Hematopoietic multipotent progenitor cell treated with erythropoietin and hydrocortisone succinate and interleukin-3 and kit ligand, for 15 days (in vitro differentiated cells): ENCODE data around the gene SNRPB2.

Experiments
- DNase-seq: peaks from one replicate; pipeline ENCODE4 v3.0.0-alpha.2; 2015; ENCODE audit warnings: low spot score

Gene SNRPB2

DNA sequence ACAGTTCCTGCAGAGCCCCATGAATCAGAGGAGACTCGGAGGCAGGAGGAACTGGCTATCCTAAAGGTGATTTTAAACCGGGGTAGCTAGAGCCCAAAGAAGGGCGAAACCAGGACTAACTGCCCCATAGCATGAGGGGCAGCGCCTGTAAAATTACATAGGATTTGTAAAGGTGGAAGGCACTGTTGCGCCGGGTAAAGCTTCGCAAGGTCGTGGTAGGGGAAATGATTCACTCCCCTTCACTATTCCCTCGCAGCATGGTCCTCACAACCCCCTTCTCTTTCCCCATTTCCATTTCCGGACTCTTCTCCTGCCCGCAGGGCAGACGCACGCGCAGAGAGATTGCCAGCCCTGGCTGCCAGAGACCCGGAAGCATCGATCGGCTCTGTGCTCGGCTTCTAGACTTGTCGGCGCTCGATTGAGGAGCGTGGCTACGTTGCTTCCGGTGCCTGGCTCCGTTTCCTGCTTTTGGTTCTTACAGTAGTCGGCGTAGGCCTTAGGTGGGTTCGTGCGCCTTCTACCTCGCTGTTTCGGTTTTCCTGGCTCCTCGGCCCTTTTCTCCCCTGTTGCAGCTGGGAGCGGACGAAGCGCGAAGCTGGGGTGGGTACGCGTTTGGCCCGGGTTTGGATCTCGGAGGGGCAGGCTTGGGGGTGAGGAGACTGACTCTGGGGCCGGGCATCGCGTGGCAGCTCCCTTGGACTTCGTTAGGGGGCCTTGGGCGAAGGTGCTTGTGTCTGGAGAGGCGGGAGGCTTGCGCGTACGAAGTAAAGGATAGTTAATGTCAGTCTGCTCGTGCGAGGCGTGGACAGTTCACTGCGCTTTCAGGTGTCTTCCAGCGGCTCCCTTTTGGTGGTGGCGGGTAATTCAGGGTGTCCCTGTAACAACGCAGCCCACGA is at the start of gene SNRPB2:
Gene SNRPB2 (plus strand): TSS at position 462 of the 896 bp plus-strand sequence. CDS start 1,677 bp downstream, outside the sequence.
- DNase-seq = peak; percentile 90

DNA sequence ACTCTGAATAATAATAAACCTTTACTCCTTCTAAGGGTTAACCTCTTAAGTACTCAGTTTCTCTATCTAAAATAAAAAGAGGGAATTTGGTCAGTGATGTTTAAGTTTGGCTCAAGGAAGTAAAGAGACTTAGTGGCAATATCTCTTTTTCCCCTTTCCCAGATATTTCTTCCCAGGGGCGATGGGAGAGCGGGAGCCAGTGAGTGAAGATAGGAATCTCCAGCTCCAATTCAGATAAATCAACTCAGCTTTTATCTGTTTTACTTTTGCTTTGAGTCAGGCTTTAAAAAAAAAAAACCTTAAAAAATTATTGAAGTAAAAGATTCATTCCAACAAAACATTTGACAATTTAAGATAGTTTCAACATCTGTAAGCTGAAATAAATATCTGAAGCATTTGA is 45.4 kb upstream of the SNRPB2 start:
- no peak for DNase-seq

DNA sequence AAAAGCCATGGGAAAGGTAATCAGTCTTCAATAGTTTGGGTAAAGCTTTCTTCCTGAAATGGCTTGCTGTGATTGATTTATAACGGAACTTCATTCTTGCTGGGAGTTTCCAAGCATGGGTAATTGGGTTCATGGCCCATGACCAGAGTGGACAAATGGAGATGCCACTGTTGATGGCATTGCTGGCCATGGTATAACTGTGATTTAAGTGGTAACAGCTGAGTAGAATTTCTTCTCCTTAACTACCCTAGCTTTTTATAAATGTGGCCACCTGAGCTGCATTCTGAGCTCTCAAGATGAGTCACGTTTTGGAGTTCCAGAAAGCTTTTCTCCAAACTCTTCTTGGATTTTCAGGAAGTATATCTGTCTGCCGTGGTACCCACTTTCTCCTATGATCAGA is 39.9 kb upstream of the SNRPB2 start:
- DNase-seq = no peak

DNA sequence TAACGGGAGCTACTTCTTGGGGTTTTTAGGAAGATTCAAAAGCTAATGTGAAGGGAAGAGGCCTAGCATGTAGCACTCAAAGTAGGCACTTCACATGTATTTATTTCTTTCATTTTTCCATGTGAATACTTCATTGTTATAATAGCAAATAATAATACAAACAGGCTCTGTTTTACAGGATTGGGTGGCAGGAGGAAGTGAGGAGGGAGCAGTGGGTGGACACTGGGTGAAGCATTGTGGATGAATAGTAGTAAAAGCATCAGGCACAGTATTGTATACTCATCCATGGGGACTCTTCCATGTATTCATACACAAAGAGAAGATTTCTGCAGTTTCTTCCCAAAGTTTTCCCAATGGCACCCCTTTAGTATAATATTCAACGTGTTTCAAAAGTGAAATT is 38.4 kb upstream of the SNRPB2 start:
- DNase-seq = no peak

DNA sequence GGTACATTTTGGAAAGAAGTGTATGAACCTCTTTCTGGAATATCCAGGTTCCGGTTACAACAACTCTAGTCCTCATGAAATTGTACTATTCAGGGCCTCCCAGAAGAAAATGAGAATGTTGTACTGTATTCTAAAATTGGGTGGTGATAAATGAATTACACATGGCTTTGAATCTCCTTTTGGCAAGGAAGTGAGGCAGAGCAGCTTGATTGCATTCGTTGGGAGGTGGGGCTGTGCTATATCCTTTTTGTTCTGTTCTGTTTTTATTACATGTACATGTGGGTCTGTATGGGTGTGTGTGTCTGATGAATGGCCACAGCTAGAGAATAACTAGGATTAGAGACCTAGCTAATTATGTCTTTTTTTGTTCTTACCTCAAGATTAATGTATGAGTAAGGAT is 37.8 kb upstream of the SNRPB2 start:
- DNase-seq = no peak

DNA sequence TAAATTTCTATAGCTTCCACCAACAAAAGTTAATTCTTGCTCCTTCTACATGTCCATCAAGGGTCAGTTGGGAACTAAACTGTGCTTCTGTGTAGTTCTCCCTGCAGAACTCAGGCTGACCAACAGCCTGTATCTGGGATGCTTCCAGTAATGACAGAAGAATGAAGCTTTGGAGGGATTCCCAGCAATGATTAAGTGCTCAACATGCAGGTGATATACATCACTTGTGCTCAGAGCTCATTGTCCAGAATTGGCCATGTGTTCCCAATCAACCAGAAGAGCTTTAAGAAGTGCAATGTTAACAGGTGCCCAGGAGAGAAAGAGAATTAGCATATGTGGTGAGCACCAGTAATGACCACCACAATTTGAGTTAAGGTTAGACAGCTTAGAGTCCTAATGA is 37.4 kb upstream of the SNRPB2 start:
- no peak for DNase-seq

DNA sequence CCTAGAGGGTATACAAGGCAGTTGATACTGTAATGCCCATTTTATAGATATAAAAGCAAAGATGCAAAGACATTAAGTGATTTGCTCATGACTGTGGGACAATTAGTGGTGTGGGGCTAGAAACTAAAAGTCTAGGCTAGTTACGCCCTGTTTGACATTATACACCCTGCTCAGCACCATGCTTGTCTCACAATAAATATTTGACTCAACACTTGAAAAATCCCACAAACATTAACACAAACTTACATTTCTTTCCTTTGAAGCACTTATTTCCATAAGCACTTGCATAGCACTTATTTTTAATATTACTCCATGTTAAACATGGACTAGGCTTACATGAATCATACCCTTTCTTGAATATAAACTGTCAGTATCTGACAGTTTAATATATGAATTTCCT is 36.5 kb upstream of the SNRPB2 start:
- DNase-seq = no peak

DNA sequence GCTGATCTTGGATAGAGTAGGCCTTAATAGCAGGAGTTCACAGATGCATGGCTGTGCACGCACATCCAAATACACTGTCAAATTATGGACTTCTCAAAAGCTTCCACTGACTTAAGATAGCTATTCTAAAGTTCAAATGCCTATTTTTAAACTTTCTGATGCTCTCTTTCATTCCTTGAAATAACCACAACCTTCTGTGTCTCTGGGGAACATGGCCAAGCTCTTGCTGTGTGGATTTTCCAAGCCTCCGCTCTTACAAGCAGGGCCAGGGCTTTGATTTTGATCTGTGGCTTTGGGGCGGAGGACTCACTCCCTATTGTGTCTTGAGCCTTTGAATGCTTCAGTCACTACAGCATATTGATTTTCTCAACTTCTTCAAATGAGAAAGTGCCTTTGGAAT is 35.7 kb upstream of the SNRPB2 start:
- DNase-seq = no peak

DNA sequence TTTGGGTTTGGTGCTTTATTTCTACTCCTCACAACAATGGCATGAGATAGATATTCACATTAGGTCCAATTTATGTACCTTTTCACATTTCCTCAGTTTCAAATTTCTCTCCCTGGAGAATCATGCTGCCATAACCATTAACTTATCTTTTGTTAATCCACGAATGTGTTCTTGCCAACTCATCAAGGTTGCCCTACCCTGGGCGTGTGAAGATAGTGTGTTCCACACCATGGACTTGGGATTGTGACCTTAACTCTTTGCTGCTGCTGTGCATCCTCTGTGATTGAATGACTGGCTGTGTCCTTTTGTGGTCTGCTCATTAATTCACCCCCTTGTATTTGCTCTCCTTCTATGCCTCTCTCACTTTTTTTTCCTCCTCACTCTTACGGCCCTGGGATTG is 34.2 kb upstream of the SNRPB2 start:
- no peak for DNase-seq

DNA sequence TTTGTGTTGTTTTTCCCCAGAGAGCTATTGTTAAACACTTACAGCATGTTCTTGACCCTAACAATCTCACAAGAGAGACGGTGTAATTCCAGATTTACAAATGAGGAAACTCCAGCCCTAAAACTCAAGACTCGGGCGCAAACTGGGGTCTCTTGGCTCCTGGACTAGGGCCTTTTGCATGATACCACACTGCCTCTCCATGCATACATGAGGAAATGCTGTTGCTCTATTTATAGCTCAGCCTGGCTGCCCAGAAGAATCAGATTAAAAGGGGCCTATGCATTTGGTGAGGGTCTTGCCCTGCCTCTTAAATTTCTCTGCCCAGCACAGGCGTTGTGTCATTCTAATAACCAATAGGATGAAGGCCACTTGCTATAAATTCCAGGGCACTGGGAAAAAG is 30.5 kb upstream of the SNRPB2 start:
- DNase-seq = no peak

DNA sequence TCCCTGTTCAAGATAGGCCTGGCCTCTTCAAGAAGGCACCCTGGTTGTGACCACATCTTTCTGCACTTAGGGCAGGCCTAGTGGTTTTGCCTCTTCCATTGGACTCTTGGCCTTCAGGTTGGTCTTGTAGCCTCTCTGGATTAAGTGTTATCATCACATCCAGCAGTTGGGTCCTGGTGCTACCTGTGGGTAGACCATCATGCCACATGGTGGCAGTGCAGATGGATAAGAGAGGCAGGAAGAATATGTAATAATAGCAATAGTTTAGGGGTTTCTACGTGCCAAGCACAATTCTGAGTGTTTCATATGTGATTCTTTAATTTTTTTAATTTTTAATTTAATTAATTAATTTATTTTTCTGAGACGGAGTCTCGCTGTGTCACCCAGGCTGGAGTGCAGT is 28.5 kb upstream of the SNRPB2 start:
- no peak for DNase-seq

DNA sequence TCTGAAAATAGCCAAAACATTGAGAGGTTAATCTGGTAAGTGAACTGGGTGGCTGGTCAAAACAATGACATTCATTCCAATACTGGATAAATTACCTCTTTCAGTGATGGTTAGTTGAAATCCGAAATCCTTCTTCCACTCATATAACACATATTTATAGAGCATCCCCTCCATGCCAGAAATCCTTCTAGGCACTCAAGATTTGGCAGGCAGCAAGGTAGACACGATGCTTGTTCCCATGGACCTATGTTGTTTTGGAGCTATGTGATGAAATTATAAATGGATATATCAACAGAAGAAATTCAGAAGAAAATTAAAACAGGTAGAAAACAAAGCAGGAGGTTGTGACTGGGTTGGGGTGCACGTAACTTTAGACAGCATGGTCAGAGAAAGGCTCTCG is 26.3 kb upstream of the SNRPB2 start:
- no peak for DNase-seq

DNA sequence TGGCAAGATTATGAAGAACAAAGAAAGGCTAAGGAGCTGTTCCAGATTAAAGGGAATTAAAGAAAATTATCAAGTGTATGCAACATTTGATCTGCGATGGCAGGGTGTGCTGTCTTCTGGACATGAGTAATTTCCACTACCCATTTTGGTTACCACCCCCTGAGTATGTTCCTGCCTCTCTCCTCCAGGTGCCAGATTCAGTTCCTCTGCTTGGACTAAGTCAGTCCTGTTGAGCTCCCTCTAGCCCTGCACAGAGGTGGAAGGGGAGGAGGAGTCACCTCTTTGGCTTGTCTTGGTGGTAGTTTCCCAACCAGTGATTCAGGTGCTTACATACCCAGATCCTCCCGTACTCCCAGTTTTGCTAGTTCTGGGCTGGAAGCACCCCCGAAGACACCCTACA is 22.2 kb upstream of the SNRPB2 start:
- no peak for DNase-seq

DNA sequence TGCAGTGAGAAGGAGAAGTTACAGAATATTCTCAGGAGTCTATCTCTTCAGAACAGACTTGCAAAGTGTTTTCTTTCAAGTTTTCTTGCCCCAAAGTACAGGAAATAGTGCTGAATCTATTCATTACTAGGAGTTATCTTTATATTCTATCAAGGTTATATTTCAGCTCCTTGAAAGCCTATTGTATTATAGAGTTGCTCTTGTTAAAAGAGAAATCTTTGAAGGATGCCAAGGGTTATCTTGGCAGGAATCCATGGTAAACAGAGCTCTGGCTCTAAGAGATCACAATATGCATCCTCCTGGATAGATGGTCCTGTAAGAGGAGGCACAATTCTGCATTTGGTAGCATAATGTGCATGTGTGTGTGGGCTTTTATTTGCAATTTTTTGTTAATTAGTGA is 21.2 kb upstream of the SNRPB2 start:
- DNase-seq = no peak

DNA sequence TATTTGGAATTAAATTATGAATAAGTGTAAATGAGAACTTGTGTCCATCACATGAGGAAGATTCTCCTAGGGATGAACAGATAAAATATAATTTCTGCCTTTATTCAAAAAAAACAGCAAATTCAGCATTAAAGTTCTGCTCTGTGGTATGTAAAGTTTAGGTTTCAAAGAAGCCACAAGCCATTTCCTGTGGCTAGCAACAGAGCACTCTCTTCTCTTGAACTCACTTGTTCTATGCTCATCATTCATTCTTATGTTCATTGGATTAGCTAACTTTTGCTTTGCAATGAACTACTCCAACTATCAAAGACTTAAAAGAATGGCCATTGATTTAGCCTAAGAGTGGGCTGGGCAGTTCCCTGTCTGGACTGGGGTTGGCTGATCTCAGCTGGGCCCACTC is 20.8 kb upstream of the SNRPB2 start:
- no peak for DNase-seq

DNA sequence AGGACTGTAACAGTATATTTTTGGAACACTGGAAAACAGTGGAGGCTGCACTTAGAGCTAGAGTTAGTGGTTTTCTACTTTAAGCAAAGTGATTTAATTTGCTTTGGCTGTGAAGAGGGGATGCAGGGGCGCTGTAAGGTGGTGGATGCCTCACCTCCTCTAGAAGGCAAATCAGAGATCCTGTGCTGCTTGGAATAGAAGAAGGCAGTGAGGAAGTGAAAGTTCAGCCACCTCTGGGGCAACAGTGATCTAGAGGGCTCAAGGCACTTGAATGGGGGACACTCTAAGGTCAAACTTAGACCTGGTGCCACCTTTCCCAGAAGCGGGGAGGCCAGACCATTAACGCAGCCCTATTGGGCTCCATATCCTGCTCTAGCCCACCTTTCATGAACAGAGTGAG is 19.0 kb upstream of the SNRPB2 start:
- no peak for DNase-seq

DNA sequence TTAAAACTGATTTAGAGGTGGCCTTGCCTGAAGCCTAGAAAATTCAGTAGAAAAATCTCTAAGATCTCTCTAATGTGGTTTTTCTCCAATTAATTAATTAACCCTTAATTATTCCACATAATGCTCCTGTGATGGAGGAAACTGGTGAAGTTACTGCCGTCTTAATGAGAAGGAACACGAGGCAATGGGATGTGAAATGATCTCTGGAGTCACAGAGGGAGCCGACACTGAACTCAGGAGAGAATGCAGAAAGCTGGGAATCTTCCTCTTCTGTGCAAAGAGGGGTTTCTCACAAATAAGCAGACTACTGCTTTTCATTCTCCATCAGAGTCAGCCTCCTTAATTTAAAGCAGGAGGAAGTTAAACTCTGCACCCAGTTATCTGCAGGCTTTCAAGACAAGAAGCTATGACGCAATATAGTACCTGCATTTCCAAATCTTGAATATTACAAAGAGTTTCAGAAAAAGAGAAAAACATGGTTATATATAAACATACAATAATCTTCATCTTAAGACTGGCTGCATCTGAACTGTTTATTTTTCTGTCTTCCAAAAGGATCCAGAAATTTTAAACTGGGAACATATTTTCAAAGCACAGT is 18.1 kb upstream of the SNRPB2 start:
- no peak for DNase-seq

DNA sequence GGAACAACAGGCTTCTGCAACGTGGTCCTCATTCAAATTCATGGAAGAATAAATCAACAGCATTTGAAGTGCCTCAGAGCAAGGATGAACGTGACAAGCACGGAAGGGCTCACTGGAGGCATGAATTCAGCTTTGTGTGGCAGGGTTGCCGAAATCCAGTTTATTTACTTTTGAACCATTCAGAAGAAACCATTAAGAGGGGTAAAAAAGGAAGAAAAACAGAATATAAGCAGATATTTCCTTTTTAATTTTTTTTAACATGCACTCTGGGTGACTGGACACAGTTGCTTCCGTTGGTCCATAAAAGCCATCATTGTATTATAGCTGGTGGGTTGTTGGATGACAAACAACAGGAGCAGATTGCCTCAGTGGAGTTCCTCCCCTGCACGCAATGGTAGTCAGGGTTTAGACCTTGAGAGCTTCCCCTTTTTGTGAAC is 17.3 kb upstream of the SNRPB2 start:
- DNase-seq = no peak

DNA sequence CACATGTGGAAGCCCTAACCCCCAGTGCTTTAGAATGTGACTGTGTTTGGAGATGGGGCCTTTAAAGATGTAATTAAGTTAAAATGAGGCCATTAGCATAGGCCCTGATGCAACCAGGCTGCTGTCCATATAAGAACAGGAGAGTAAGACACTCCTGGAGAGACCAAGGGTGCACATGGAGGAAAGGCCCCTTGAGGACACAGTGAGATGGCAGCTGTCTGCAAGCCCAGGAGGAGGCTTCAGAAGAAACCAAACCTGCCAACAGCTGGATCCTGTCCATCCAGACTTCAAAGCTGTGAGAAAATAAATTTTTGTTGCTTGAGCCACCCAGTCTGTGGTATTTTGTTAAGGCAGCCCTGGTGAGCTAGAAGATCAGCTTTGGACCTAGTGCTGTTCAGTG is 16.8 kb upstream of the SNRPB2 start:
- DNase-seq = no peak

DNA sequence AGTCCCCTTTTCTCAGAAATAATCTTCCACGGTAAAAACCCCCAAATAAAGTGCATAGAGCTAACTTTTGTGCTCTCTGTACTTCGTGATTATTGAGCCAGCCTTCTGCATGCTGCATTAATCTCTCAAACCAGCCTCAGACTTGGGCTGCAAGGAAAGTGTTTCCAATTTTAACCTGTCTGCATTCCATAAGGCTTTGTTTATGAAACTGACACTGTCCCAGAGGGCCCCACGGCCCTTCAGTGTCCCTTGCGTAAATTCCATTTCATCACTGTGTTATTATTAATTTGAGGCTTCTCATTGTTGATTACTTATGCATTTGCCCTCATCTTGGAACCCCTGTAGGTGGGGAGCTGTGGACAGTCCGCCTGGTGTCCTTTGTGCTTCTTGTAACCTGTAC is 15.6 kb upstream of the SNRPB2 start:
- DNase-seq = no peak

DNA sequence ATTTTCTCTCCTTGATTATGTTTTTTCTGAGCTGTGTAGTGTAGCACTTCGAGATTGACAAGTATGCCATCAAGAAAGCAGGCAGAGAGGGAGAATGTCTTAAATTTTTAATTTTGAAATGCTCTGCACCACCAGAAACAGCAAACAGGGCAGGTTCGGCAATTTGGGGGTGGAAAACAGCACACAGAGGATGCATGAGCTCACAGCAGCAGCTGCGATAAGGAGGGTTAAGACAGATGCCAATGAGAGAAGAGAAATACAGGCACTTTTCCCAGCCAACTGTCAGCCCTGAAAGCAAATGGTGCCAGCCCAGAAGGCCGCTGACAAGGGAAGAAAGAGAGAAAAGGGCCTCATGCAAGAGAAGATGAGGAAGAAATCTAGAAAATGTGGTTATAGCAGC is 15.1 kb upstream of the SNRPB2 start:
- DNase-seq = no peak

DNA sequence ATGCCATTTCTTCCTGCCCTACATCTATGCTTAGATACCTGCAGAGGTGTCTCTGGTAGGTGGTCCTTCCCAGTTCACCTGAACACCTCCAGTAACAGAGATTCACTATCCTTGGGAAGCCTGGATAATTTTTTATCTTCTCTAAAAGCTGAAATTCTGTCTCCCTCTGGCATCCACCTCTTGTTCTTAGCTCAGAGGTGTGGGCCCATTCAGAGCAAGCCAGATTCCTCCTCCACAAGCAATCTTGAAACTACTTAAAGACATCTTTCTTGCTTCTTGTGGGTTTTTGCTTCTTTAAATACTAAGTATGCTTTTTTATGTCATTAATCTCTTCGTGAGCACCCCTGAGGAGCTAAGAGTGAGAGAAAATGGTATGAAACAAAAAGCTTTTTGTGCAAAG is 10.4 kb upstream of the SNRPB2 start:
- DNase-seq = no peak

DNA sequence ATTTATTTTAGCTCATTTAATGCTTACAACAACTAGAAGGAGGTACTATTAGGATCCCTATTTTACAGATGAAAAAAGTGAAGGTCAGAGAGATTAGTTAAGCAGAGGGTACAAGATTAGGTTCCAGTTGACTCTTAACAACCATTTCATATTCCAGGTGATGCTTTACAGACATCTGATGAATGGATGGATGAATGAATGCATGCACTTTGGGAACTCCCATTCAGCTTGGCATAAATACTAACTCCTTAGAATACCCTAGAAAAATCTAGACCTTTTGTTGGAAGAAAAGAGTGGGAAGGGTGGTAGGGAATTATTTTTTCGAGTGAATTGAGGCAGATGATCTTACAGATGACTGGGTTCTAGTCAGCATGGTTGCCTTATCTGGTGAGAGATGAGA is 746 bp upstream of the SNRPB2 start:
- no peak for DNase-seq
